Right lobe of liver (tissue), 4 donors: ENCODE measurements around the gene BRICD5.

Experiments
- POLR2A ChIP-seq: fragments of 450-650 bp; IDR thresholded peaks from one replicate; pipeline ENCODE4 v1.6.1; 2017; ENCODE audit warnings: antibody characterized with exemption, mild to moderate bottlenecking
- TF ChIP-seq, protein P1 (sequence below), 4 donors: fragments of 200-600 bp in 3 of 4; fragments of 450-650 bp in 1 of 4; IDR thresholded peaks; one replicate each; pipeline versions ENCODE4 v1.5.1 to v1.8.0; 2016 to 2022; ENCODE audit warnings: antibody characterized with exemption in 4 of 4, mild to moderate bottlenecking in 2 of 4
- donor health status: DM: no; HTN: no; CAD: no.
- donor health status: DM: no; HTN: no; CAD: no.
- donor health status: DM: no; HTN: yes; CAD: no.

DNA sequence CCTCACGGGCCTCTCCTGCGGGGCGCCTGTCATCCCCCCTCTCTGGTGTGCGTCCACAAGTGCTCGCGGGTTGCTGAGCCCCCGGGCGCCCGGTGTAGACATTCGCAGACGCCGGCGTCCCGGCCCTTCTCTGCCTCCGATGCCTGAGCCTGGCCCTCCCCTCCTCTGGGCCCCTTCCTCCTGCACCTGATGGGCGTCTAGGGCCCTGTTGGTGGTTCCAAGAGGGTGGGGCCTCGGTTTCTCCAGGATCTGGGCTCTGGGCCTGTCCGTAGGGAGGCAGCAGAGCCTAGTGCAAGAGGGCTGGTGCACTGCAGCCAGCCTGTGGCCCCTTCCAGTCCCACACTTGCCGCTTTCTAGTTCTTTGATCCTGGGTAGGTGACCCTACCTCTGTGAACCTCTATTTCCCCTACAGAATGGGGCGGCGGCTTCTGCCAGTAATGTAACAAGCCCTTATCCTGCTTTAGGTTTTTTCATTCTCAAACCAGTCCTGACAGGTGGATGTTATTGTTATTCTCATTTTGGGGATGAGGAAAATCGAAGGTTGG is 13.4 kb upstream of the BRICD5 start:
- TF ChIP-seq, protein P1, sequence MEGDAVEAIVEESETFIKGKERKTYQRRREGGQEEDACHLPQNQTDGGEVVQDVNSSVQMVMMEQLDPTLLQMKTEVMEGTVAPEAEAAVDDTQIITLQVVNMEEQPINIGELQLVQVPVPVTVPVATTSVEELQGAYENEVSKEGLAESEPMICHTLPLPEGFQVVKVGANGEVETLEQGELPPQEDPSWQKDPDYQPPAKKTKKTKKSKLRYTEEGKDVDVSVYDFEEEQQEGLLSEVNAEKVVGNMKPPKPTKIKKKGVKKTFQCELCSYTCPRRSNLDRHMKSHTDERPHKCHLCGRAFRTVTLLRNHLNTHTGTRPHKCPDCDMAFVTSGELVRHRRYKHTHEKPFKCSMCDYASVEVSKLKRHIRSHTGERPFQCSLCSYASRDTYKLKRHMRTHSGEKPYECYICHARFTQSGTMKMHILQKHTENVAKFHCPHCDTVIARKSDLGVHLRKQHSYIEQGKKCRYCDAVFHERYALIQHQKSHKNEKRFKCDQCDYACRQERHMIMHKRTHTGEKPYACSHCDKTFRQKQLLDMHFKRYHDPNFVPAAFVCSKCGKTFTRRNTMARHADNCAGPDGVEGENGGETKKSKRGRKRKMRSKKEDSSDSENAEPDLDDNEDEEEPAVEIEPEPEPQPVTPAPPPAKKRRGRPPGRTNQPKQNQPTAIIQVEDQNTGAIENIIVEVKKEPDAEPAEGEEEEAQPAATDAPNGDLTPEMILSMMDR (IDR thresholded peaks at IDR 0.05): peak in 3 of 4 donors; percentile 19 to 44 (median 22)
- no peak for TF ChIP-seq POLR2A
